Glomerular visceral epithelial cell (primary cell): Measurements from ENCODE around the gene HHIPL1.
"Not testable (repeated sequence)": the region's sequence is repeated elsewhere in the genome, so short reads cannot be mapped to it uniquely, and the experiment has no call there.

ENCODE experiments used
- DNase-seq: peaks from one replicate; pipeline ENCODE4 v3.0.0-alpha.2; 2016; ENCODE audit errors: extremely low spot score

Gene HHIPL1

DNA sequence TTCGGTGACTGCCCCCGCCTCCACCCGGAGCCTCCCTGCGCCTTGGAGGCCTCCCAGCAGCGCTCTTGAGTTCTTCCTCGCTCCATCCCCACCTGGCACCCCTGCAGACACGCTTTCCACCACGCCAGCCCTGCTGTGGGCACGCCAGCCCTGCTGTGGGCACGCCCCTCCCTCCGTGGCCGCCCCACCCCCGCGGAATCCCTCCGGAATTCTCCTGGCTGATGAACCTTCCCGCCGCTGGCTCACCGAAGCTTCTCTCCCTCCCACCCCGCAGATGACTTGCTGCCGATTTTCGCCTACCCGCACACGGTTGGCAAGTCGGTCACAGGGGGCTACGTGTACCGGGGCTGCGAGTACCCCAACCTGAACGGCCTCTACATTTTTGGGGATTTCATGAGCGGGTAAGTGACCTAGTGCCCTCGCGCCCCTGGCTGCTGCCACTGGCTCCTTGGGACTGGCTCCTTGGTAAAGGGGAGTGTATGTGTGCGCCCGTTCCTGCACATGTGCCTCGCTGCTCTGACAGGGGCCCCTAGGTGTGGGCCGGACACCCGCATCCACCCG lies 15.2 kb downstream of the HHIPL1 start:
- DNase-seq, result no peak

DNA sequence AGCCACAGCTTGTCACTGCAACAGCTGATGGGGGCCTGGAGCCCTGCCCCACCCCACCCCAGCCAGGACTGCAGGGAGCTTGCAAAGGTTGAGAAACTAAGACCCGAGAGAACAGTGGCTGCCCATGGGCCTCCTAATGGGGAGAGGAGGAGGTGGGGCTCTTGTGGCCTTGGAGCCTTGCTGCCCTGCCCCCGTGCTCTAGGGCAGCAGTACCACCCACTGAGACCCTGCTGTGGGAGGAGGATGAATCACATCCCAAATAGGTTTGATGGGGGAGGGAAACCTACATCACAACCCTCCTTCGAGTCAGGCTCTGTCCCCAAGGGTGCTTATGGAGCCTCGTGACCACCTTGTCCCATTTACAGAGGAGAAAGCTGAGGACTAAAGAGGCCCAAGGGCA lies 15.9 kb downstream of the HHIPL1 start:
- DNase-seq, result no peak

GRCh38 chr14:99661206-99661605 lies 16.3 kb downstream of the HHIPL1 start:
- not testable (repeated sequence) for DNase-seq

GRCh38 chr14:99662846-99663245 lies 17.9 kb downstream of the HHIPL1 start:
- DNase-seq, result no peak

- DNase-seq, result no peak
Observed at GRCh38 chr14:99663386-99664057, 18.6 kb downstream of the HHIPL1 start.

GRCh38 chr14:99664058-99664936 lies 19.4 kb downstream of the HHIPL1 start:
- no peak for DNase-seq

DNA sequence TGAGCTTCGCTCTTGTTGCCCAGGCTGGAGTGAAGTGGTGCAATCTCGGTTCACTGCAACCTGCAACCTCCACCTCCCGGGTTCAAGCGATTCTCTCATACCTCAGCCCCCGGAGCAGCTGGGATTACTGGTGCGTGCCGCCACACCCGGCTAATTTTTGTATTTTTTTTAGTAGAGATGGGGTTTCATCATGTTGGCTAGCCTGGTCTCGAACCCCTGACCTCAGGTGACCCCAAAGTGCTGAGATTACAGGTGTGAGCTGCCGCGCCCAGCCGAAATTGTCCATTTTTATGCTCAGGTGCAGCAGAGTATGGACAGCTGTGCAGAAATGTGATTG lies 20.0 kb downstream of the HHIPL1 start:
- no peak for DNase-seq

GRCh38 chr14:99666533-99666932 lies 21.6 kb downstream of the HHIPL1 start:
- DNase-seq, result no peak

GRCh38 chr14:99667045-99667444 lies 22.1 kb downstream of the HHIPL1 start:
- DNase-seq, result no peak

- no peak for DNase-seq
Observed at GRCh38 chr14:99667821-99668220, 22.9 kb downstream of the HHIPL1 start.

DNA sequence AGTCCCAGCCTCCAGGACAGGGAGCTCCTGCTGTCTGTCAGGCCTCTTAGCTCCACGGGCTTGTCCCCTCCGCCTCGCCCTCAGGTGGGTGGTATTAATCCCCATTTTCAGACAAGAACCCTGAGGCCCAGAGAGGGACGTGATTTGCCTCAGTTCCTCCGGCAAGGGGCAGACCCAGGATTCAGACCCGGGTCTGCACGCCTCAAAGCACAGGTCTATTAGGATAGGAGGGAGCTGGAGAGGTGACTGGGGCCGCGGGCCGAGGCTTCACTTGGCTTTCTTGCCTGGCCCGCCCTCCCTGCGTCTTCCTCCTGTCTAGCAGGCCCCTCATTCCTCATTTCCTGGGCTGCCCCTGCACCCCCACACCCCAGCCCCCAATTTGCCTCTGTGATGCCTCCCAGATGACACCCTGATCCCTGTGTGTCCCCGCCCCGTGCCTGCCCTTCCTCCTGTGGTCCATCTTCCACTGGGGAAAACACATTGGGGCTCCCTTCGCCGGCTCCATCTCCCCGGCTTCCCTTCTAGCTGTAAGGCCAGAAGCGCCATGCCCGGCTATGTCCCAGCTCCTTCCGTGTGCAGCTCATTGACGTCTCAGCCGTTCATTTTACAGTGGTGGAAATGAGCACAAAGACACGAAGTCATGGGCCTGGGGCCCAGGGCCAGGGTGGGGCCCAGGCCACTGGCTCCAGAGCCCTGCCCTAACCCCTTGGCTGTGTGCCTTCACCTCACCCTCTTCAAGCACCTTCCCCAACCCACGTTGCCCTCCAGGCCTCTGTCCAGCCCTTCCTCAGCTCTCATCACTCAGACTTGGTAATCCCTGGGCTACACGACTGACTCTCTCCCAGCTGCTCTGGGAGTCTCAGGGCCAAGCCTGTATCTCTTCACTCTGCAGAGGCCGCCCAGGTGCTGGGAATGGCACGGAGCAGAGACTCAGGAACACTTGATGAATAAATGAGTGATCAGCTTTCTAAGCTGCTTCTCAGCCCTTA lies 23.7 kb downstream of the HHIPL1 start:
- no peak for DNase-seq

GRCh38 chr14:99670361-99671234 lies 25.7 kb downstream of the HHIPL1 start:
- no peak for DNase-seq

GRCh38 chr14:99671235-99672224 lies 26.6 kb downstream of the HHIPL1 start:
- no peak for DNase-seq

GRCh38 chr14:99672506-99673304 lies 27.8 kb downstream of the HHIPL1 start:
- DNase-seq, result no peak

- no peak for DNase-seq
Observed at GRCh38 chr14:99673305-99674063, 28.6 kb downstream of the HHIPL1 start.

GRCh38 chr14:99674064-99674650 lies 29.2 kb downstream of the HHIPL1 start:
- DNase-seq, result no peak

- DNase-seq, result no peak
Observed at GRCh38 chr14:99674776-99675381, 29.9 kb downstream of the HHIPL1 start.
